Spleen (tissue), 11 donors: Measurements from ENCODE around the gene CNN2. TPM values are rescaled to one million over a fixed set of nuclear protein-coding genes. Genes with fewer than 3 reads are reported as not detected.

Experiments used
- DNase-seq: peaks from one replicate; pipeline ENCODE4 v3.0.0-alpha.2; 2020
- H3K27ac ChIP-seq, 8 donors: fragments of 200-600 bp; sonication (generic) in 7 of 8; 1 replicate in 4 of 8; 2 replicates in 4 of 8; pipeline versions ENCODE4 v1.5.0 to v1.8.0; 2016 to 2021; ENCODE audit warnings: inconsistent platforms in 4 of 8, mild to moderate bottlenecking in 4 of 8, moderate library complexity in 1 of 8
- H3K27me3 ChIP-seq, 7 donors: fragments of 200-600 bp; sonication (generic) in 6 of 7; replicated peaks in 1 of 7; 1 replicate in 4 of 7; 2 replicates in 3 of 7; pipeline versions ENCODE4 v1.5.0 to v1.8.0; 2016 to 2021; ENCODE audit warnings: inconsistent platforms in 3 of 7, mild to moderate bottlenecking in 1 of 7
- H3K36me3 ChIP-seq, 6 donors: fragments of 200-600 bp; sonication (generic) in 5 of 6; 1 replicate in 4 of 6; 2 replicates in 2 of 6; pipeline versions ENCODE4 v1.5.0 to v1.8.0; 2016 to 2021; ENCODE audit warnings: inconsistent platforms in 2 of 6
- H3K4me1 ChIP-seq, 6 donors: fragments of 200-600 bp; sonication (generic) in 5 of 6; 1 replicate in 3 of 6; 2 replicates in 3 of 6; pipeline versions ENCODE4 v1.5.0 to v1.8.0; 2016 to 2021; ENCODE audit warnings: inconsistent platforms in 3 of 6
- H3K4me3 ChIP-seq, 8 donors: fragments of 200-600 bp; sonication (generic) in 7 of 8; 1 replicate in 4 of 8; 2 replicates in 4 of 8; pipeline versions ENCODE4 v1.5.0 to v1.8.0; 2016 to 2021; ENCODE audit warnings: inconsistent platforms in 4 of 8, mild to moderate bottlenecking in 4 of 8, moderate library complexity in 2 of 8
- H3K9me3 ChIP-seq, 8 donors: fragments of 200-600 bp; sonication (generic) in 7 of 8; 1 replicate in 4 of 8; 2 replicates in 4 of 8; pipeline versions ENCODE4 v1.5.0 to v1.8.0; 2016 to 2021; ENCODE audit warnings: inconsistent platforms in 4 of 8
- CTCF ChIP-seq, 11 experiments: fragments of 200-600 bp in 7 of 11; fragments of 450-650 bp in 4 of 11; sonication (generic) in 4 of 11; IDR thresholded peaks in 8 of 11; conservative IDR thresholded peaks in 3 of 11; 1 replicate in 7 of 11; 2 replicates in 4 of 11; pipeline versions ENCODE4 v1.4.0 to v1.8.0; 2016 to 2021; ENCODE audit warnings: antibody characterized with exemption in 11 of 11, inconsistent platforms in 4 of 11, mild to moderate bottlenecking in 1 of 11
- POLR2A ChIP-seq, 3 donors: fragments of 450-650 bp; IDR thresholded peaks; one replicate each; pipeline ENCODE4 v1.5.1; 2017; ENCODE audit warnings: antibody characterized with exemption in 3 of 3, mild to moderate bottlenecking in 1 of 3
- POLR2AphosphoS5 ChIP-seq, 3 donors: sonication (generic); formaldehyde crosslinking; IDR thresholded peaks; one replicate each; pipeline ENCODE4 v1.5.1; 2017; ENCODE audit warnings: antibody characterized with exemption in 3 of 3
- WGBS, 5 donors: extraction: QIAGEN DNeasy Blood & Tissue Kit in 3 of 5; methylation state at CpG; one replicate each; pipeline versions ENCODE4 v1.1.5 to v1.1.7; 2013 to 2018; 5-methylcytosine and 5-hydroxymethylcytosine counted together
- intact Hi-C: fragments of 100-400 bp; cut with DNase I; formaldehyde crosslinking; loops from one replicate; pipeline ENCODE4 v1.15.0; 2023; ENCODE audit warnings: low total_unique reads
- polyA plus RNA-seq, 3 donors: library from polyadenylated mRNA; stranded (reverse); fragments of 200-250 nt; gene quantifications; one replicate each; pipeline ENCODE4 v1.2.1, GENCODE V29; 2013
- total RNA-seq, 7 donors: library from RNA; depleted of rRNA in 3 of 7; stranded (reverse); fragments of >200 nt in 3 of 7; fragmentation: NEBNext Ultra II Directional in 4 of 7; extraction: Animal tissue kit (Norgen Biotek cat#: 25700) in 4 of 7; gene quantifications; one replicate each; pipeline versions ENCODE4 v1.1.0 to v1.2.1, GENCODE V29; 2016 to 2021
- donor health status: healthy with polysubstance abuse.
- donor health status: DM: no; HTN: no; CAD: no; lungs with moderate emphysema.
- donor health status: DM: no; HTN: no; CAD: no.
- donor health status: Bipolar disorder and iron deficiency.
- donor health status: healthy.
- donor health status: DM: no; HTN: no; CAD: no.
- donor health status: DM: yes; HTN: yes; CAD: no.

Gene CNN2
- total and polyA plus RNA-seq, 10 donors, result 102 to 296 (median 188) TPM

- 80 to 88% (median 83%) methylated on average over 20 to 38 of the region's 38 CpGs for WGBS, 5 donors
- H3K9me3 ChIP-seq, result no peaks in the 10 kb centered on the region
- TF ChIP-seq POLR2A (IDR thresholded peaks at IDR 0.05) (no peak), CTCF (IDR thresholded peaks at IDR 0.05 in 8 of 11, conservative IDR thresholded peaks at IDR 0.05 in 3 of 11) (no peak), POLR2AphosphoS5 (IDR thresholded peaks at IDR 0.05) (peak; percentile 56 to 86 (median 67))
- H3K4me3 ChIP-seq, result no peak overlapping the region
- peaks cover 37 to 100% (median 83%) of the 10 kb centered on the region in 6 donors for H3K4me1 ChIP-seq
- H3K27ac ChIP-seq, result peak overlapping the region in 4 of 8 donors; percentile 27 to 93 (median 89)
- peak; percentile 80 for DNase-seq
- intact Hi-C loops, result no loop called here
- peaks cover 4 to 100% (median 82%) of the 10 kb centered on the region in 6 donors for H3K36me3 ChIP-seq
- H3K27me3 ChIP-seq, result no peaks in the 10 kb centered on the region
Measured at GRCh38 chr19:1085676-1086442, 59.5 kb downstream of the CNN2 start.

- H3K9me3 ChIP-seq, result no peaks in the 10 kb centered on the region
- 71 to 90% (median 79%) methylated on average over 11 to 21 of the region's 21 CpGs for WGBS, 5 donors
- intact Hi-C loops, result no loop called here
- peaks cover 4 to 100% (median 82%) of the 10 kb centered on the region in 6 donors for H3K36me3 ChIP-seq
- H3K27me3 ChIP-seq, result no peaks in the 10 kb centered on the region
- DNase-seq, result no peak
- H3K27ac ChIP-seq, result peak overlapping the region in 7 of 8 donors; percentile 77 to 93 (median 83)
- TF ChIP-seq POLR2AphosphoS5 (IDR thresholded peaks at IDR 0.05), result peak; percentile 53 to 73 (median 65)
- no peak for TF ChIP-seq CTCF (IDR thresholded peaks at IDR 0.05 in 8 of 11, conservative IDR thresholded peaks at IDR 0.05 in 3 of 11)
- peaks cover 33 to 100% (median 79%) of the 10 kb centered on the region in 6 donors for H3K4me1 ChIP-seq
- H3K4me3 ChIP-seq, result no peak overlapping the region
Measured at GRCh38 chr19:1086613-1087012, 60.2 kb downstream of the CNN2 start.

GRCh38 chr19:1087813-1088415 is 61.5 kb downstream of the CNN2 start:
- intact Hi-C loops, result no loop called here
- Histone ChIP-seq H3K4me1 (peaks cover 26 to 100% (median 69%) of the 10 kb centered on the region in 6 donors), H3K36me3 (peaks cover 4 to 100% (median 84%) of the 10 kb centered on the region in 6 donors), H3K9me3 (no peaks in the 10 kb centered on the region), H3K27ac (peak overlapping the region; percentile 54 to 93 (median 82)), H3K27me3 (no peaks in the 10 kb centered on the region), H3K4me3 (peak overlapping the region in 1 of 8 donors; percentile 44)
- 21 to 31% (median 27%) methylated on average over 27 of the region's 27 CpGs for WGBS, 5 donors
- DNase-seq, result peak; percentile 91
- TF ChIP-seq POLR2AphosphoS5 (IDR thresholded peaks at IDR 0.05) (peak; percentile 82 to 96 (median 91)), CTCF (IDR thresholded peaks at IDR 0.05 in 8 of 11, conservative IDR thresholded peaks at IDR 0.05 in 3 of 11) (peak in 3 of 11 experiments; percentile 9 to 17 (median 11)), POLR2A (IDR thresholded peaks at IDR 0.05) (no peak)
